Stimulated activated CD4-positive, alpha-beta T cell treated with anti-CD3 and anti-CD28 coated beads, Interleukin-2, amount 100 ng/mL, for 24 hours (primary cell): ENCODE data around the gene AADACL3.
"Not testable (repeated sequence)": the region's sequence is repeated elsewhere in the genome, so short reads cannot be mapped to it uniquely, and the experiment has no call there.

ENCODE experiments used
- DNase-seq, 2 donors: peaks; one replicate each; pipeline ENCODE4 v3.0.0-alpha.2; 2020

The AADACL3 gene, protein sequence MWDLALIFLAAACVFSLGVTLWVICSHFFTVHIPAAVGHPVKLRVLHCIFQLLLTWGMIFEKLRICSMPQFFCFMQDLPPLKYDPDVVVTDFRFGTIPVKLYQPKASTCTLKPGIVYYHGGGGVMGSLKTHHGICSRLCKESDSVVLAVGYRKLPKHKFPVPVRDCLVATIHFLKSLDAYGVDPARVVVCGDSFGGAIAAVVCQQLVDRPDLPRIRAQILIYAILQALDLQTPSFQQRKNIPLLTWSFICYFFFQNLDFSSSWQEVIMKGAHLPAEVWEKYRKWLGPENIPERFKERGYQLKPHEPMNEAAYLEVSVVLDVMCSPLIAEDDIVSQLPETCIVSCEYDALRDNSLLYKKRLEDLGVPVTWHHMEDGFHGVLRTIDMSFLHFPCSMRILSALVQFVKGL

DNA sequence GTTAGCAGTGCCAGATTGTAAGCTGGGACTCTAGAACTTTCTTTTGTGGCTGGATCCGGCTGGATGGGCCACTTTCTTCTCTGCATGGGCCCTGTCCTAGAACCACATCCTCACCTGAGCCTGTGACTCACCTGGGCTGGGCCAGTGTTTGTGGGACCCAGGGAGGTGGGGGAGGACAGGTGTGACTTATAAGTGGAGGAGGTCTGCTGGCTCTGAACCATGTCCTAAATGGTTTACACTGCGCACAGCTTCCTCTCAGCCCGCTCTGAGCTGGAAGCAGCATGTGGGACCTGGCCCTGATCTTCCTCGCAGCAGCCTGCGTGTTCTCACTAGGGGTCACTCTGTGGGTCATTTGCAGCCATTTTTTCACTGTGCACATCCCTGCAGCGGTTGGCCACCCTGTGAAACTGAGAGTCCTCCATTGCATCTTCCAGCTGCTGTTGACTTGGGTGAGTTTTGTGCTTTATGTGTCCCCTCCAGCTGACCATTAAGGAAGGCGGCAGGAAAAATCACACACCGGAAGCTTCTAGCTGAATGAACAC is at the start of gene AADACL3:
AADACL3 (plus strand) TSS at position 215 of the 542 bp plus-strand sequence; CDS start at position 282, 67 bp downstream.
- no peak for DNase-seq

GRCh38 chr1:12666141-12666735 is 49.7 kb upstream of the AADACL3 start:
- no peak for DNase-seq

DNA sequence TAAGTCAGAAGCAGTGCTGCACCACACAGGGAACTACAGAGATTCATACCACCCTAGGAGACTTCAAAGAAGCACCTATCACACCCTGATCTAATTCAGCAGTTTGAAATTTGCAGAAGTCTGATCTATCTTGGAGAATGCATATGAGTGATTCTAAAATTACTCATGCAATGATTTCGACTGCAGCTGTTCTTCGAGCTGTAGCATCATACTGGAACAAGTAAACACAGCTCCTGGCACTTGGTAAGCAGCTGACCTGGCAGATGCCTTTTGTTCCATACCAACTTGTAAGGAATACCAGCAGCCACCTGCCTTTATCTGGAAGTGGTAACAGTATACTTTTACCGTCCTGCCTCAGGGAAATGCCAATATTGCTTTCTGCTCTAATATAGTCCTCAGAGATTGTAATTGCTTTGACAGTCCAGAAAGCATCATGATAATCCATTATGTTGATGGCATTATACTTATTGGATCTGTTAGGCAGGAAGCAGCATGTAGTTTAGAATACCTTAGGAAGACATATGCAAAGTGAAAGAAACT is 46.3 kb upstream of the AADACL3 start:
- DNase-seq = no peak

DNA sequence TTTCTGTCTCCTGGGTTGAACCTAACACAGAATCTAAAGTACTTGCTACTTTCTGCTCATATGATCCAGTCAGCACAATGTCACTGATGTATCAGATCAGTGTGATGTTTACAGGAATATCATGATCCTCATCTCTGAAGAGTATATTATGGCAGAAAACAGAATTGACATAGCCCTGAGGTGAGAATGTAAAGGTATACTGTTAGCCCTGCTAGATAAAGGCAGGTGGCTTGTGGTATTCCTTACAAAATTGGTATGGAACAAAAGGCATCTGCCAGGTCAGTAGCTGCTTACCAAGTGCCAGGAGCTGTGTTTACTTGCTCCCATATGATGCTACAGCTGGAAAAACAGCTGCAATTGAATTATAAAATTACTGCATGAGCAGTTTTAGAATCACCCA is 41.6 kb upstream of the AADACL3 start:
- DNase-seq = no peak

DNA sequence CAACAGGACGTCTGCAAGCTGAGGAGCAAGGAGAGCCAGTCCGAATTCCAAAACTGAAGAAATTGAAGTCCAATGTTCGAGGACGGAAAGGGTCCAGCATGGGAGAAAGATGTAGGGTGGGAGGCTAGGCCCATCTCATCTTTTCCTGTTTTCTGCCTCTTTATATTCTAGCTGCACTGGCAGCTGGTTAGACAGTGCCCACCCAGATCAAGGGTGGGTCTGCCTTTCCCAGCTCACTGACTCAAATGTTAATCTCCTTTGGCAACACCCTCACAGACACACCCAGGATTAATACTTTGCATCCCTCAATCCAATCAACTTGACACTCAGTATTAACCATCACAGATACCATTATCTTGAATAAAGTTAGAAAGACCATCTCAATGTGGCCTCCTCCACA is 39.8 kb upstream of the AADACL3 start:
- DNase-seq = not testable (repeated sequence)

DNA sequence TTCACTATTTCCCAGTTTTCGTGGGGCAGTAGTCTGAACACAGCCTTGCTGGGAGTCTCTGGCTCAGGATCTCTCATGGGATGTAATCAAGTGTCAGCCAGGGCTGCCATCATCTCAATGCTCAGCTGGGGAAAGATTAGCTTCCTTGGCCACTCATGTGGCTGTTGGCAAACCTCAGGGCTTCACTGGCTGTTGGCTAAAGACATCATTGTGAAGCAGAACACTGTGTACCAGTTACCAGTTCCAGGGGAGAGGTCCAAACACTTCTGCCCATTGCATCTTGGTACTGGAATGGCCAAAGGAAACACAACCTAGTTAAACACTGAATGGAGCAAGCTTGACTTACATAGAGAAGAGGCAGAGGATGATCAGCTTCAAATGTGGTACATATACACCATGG is 38.3 kb upstream of the AADACL3 start:
- no peak for DNase-seq

GRCh38 chr1:12678350-12678749 is 37.6 kb upstream of the AADACL3 start:
- DNase-seq = no peak

DNA sequence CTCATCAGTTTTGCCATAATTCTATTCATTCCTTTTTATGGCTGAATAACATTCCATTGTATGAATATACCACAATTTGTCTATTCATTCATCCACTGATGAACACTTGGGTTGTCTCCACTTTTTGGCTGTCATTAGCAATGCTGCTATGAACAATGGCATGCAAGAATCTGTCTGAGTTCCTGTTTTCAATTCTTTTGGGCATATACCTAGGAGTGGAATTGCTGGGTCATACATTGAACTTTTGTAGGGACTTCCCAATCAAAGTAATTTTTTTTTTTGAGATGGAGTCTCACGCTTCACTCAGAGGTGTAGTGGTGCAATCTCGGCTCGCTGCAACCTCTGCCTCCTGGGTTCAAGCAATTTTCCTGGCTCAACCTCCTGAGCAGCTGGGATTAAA is 37.1 kb upstream of the AADACL3 start:
- DNase-seq = no peak

- no peak for DNase-seq
Observed at GRCh38 chr1:12690156-12690555, 25.8 kb upstream of the AADACL3 start.

- DNase-seq = no peak
Observed at GRCh38 chr1:12692967-12693782, 22.7 kb upstream of the AADACL3 start.

GRCh38 chr1:12696658-12697057 is 19.3 kb upstream of the AADACL3 start:
- no peak for DNase-seq

- no peak for DNase-seq
Observed at GRCh38 chr1:12697397-12697796, 18.5 kb upstream of the AADACL3 start.

GRCh38 chr1:12703821-12704451 is 12.0 kb upstream of the AADACL3 start:
- DNase-seq = no peak

GRCh38 chr1:12706061-12706460 is 9.8 kb upstream of the AADACL3 start:
- DNase-seq = no peak

DNA sequence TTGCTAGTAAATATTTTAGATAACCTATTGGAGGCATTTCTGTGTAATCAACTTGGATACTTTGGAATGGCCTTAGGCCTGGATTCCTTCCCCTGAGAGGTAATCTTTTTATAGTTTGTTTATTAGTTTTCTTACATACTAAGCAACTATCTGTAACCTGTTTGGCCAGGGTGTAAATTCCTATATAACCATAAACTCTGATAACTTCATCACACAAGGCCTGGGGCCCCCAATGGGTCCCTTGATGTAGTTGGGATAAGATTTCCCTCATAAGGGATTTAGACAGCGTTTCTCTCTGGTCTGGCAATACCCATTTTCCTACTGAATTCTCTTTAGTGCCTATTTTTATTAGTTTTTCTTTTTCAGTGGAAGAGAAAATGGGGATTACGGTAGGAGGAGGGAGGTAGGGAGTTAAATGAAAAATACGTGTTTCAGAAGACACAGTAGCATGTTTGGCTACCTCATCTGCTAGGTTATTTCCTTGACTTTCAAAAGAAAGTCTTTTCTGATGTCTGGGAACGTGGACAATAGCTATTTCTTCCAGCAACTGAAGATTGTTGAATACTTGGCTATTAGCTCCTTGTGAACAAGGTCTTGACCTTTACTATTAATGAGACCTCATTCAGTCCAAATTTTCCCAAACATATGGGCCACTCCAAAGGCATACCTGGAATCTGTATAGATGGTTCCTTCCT is 7.4 kb upstream of the AADACL3 start:
- no peak for DNase-seq

- no peak for DNase-seq
Observed at GRCh38 chr1:12709091-12709491, 6.8 kb upstream of the AADACL3 start.

DNA sequence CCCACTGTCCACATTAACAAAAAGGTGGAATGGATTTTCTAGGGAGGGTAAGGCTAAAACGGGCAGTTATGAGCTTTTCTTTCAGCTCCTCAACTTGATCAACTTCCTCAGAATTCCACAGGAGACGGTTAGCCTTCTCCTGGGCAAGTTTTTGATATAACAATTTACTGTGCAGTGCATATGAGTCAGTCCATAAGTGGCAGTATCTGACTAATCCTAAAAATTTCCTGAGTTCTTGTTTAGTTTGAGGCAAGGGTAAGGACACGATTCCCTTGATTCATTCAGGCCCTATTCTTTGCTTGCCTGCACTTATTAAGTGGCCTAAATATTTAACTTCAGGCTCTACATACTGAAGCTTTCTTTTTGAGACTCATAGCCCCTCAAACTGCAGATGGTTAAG is 6.2 kb upstream of the AADACL3 start:
- DNase-seq = no peak

DNA sequence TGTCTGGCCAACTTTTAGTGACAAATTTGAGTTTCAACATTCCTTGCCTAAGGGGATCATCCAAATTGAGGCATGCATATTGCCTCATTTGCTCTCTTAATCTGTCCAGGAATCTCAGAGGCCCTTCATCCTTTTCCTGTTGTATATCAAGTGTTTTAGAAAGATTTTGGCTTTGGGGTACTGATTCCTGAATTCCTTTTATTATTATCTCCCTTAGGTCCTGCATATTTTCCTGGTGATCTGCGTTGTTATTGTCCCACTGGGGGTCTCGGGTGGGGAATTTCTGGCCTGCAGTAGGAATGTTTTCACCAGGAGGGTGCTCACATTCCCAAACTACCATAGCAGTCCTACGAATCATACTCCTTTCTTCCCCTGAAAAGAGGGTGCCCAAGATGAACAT is 4.4 kb upstream of the AADACL3 start:
- no peak for DNase-seq

- no peak for DNase-seq
Observed at GRCh38 chr1:12712076-12712475, 3.8 kb upstream of the AADACL3 start.

GRCh38 chr1:12712929-12713328 is 3.0 kb upstream of the AADACL3 start:
- no peak for DNase-seq

GRCh38 chr1:12713651-12714050 is 2.3 kb upstream of the AADACL3 start:
- not testable (repeated sequence) for DNase-seq
